HepG2 (cell line): ENCODE results near the gene DQX1. TPM values are rescaled to one million over a fixed set of nuclear protein-coding genes. Genes with fewer than 3 reads are reported as not detected.
A peak's percentile ranks its signal among the peaks of the same experiment; 100 is the strongest.

Experiments
- ETV6 ChIP-seq: sonication (generic); formaldehyde crosslinking; conservative IDR thresholded peaks from 2 replicates; pipeline ENCODE4 v1.4.0; 2020; ENCODE audit warnings: missing genetic modification reagents
- FOXA3 ChIP-seq: IDR thresholded peaks from 2 replicates; pipeline ENCODE4 v1.6.1; 2016; ENCODE audit warnings: missing genetic modification reagents, missing compliant biosample characterization
- GABPA ChIP-seq, 2 experiments: IDR thresholded peaks; 2 replicates each; pipeline ENCODE4 v1.6.1; 2011 to 2016; ENCODE audit warnings: low read depth in 2 of 2, low read length in 1 of 2, missing biosample characterization in 1 of 2, missing genetic modification characterization in 1 of 2
- GTF3A ChIP-seq: sonication (generic); formaldehyde crosslinking; conservative IDR thresholded peaks from 2 replicates; pipeline ENCODE4 v1.4.0; 2020; ENCODE audit warnings: mild to moderate bottlenecking, missing genetic modification reagents
- HMG20B ChIP-seq: conservative IDR thresholded peaks from 2 replicates; pipeline ENCODE4 v1.6.1; 2016; ENCODE audit warnings: missing genetic modification reagents, missing compliant biosample characterization
- HNRNPUL1 ChIP-seq: fragments of 200-400 bp; formaldehyde crosslinking; IDR thresholded peaks from 2 replicates; pipeline ENCODE4 v1.6.1; 2017; ENCODE audit warnings: low read depth, mild to moderate bottlenecking, low read length, moderate library complexity
- KMT2B ChIP-seq: IDR thresholded peaks from 2 replicates; pipeline ENCODE4 v1.6.1; 2016; ENCODE audit warnings: missing genetic modification reagents, missing compliant biosample characterization
- MAZ ChIP-seq, 2 experiments: sonication (generic) in 1 of 2; formaldehyde crosslinking in 1 of 2; IDR thresholded peaks; 2 replicates each; pipeline versions ENCODE4 v1.5.0 to v1.6.1; 2012 to 2020; ENCODE audit warnings: low read depth in 2 of 2, mild to moderate bottlenecking in 2 of 2, borderline replicate concordance in 1 of 2, improper control_type of control experiment in 1 of 2, low read length in 1 of 2, missing genetic modification reagents in 1 of 2, moderate library complexity in 1 of 2
- NFYB ChIP-seq: sonication (generic); formaldehyde crosslinking; IDR thresholded peaks from 2 replicates; pipeline ENCODE4 v1.4.0; 2020; ENCODE audit warnings: missing genetic modification reagents
- RELA ChIP-seq: sonication (generic); formaldehyde crosslinking; IDR thresholded peaks from 2 replicates; pipeline ENCODE4 v1.4.0; 2020; ENCODE audit warnings: missing genetic modification reagents
- SSRP1 ChIP-seq: IDR thresholded peaks from 2 replicates; pipeline ENCODE4 v1.6.1; 2016; ENCODE audit warnings: control low read depth
- XRCC5 ChIP-seq: fragments of 200-400 bp; formaldehyde crosslinking; optimal IDR thresholded peaks from 2 replicates; pipeline ENCODE3; 2017; ENCODE audit warnings: mild to moderate bottlenecking, low read length
- ZEB1 ChIP-seq: IDR thresholded peaks from 2 replicates; pipeline ENCODE4 v1.6.1; 2012; ENCODE audit warnings: mild to moderate bottlenecking, low read depth, inconsistent platforms; ENCODE audit not compliant: insufficient replicate concordance
- ZFP82 ChIP-seq: sonication (generic); formaldehyde crosslinking; IDR thresholded peaks from 2 replicates; pipeline ENCODE4 v1.5.1; 2020; ENCODE audit warnings: mild to moderate bottlenecking, missing genetic modification reagents, borderline replicate concordance
- ZNF317 ChIP-seq: sonication (generic); formaldehyde crosslinking; IDR thresholded peaks from 2 replicates; pipeline ENCODE4 v1.5.0; 2020; ENCODE audit warnings: mild to moderate bottlenecking, missing genetic modification reagents
- ZNF557 ChIP-seq: sonication (generic); formaldehyde crosslinking; IDR thresholded peaks from 2 replicates; pipeline ENCODE4 v1.4.0; 2020; ENCODE audit warnings: missing genetic modification reagents
- ZNF607 ChIP-seq: sonication (generic); formaldehyde crosslinking; IDR thresholded peaks from 2 replicates; pipeline ENCODE4 v1.5.1; 2020; ENCODE audit warnings: missing genetic modification reagents, mild to moderate bottlenecking, borderline replicate concordance
- ZNF878 ChIP-seq: sonication (generic); formaldehyde crosslinking; IDR thresholded peaks from 2 replicates; pipeline ENCODE4 v1.8.1; 2023; ENCODE audit warnings: mild to moderate bottlenecking, missing genetic modification reagents, moderate library complexity
- polyA plus RNA-seq, 8 experiments: library from polyadenylated mRNA; depleted of rRNA in 3 of 8; stranded (reverse) in 7 of 8; unstranded in 1 of 8; fragments of >200 nt; fragmentation: Illumina TruSeq in 4 of 8; extraction: Trizol in 4 of 8; gene quantifications; 2 replicates each; pipeline versions ENCODE4 v1.2.1 to v1.2.3, GENCODE V29; 2011 to 2016; ENCODE audit warnings: low read depth in 4 of 8, missing spikeins in 1 of 8, mixed read lengths in 1 of 8; ENCODE audit not compliant: insufficient read depth in 1 of 8
- total RNA-seq, 5 experiments: library from RNA; depleted of rRNA; stranded (reverse); fragments of >200 nt; fragmentation: Illumina TruSeq; extraction: Trizol; gene quantifications; 2 replicates each; pipeline ENCODE4 v1.2.3, GENCODE V29; 2016; ENCODE audit warnings: low read depth in 1 of 5
- TF ChIP-seq, protein P1 (sequence below): IDR thresholded peaks from 2 replicates; pipeline ENCODE4 v1.6.1; 2016; ENCODE audit warnings: missing biosample characterization, missing genetic modification reagents, low read depth
- TF ChIP-seq, protein P2 (sequence below): sonication (generic); formaldehyde crosslinking; IDR thresholded peaks from 2 replicates; pipeline ENCODE4 v1.5.1; 2020; ENCODE audit warnings: missing genetic modification reagents, mild to moderate bottlenecking, borderline replicate concordance
- TF ChIP-seq, protein P3 (sequence below): sonication (generic); formaldehyde crosslinking; IDR thresholded peaks from 2 replicates; pipeline ENCODE4 v1.5.1; 2020; ENCODE audit warnings: mild to moderate bottlenecking, moderate library complexity, missing genetic modification reagents
- TF ChIP-seq, protein P4 (sequence below): IDR thresholded peaks from 2 replicates; pipeline ENCODE4 v1.6.1; 2016; ENCODE audit warnings: low read depth

The DQX1 gene
- total and polyA plus RNA-seq, 2 of the 13 experiments (the other 11 are each of a cell fraction or from before 2014, with no cell fraction given) = 27.6 to 89.8 TPM

DNA sequence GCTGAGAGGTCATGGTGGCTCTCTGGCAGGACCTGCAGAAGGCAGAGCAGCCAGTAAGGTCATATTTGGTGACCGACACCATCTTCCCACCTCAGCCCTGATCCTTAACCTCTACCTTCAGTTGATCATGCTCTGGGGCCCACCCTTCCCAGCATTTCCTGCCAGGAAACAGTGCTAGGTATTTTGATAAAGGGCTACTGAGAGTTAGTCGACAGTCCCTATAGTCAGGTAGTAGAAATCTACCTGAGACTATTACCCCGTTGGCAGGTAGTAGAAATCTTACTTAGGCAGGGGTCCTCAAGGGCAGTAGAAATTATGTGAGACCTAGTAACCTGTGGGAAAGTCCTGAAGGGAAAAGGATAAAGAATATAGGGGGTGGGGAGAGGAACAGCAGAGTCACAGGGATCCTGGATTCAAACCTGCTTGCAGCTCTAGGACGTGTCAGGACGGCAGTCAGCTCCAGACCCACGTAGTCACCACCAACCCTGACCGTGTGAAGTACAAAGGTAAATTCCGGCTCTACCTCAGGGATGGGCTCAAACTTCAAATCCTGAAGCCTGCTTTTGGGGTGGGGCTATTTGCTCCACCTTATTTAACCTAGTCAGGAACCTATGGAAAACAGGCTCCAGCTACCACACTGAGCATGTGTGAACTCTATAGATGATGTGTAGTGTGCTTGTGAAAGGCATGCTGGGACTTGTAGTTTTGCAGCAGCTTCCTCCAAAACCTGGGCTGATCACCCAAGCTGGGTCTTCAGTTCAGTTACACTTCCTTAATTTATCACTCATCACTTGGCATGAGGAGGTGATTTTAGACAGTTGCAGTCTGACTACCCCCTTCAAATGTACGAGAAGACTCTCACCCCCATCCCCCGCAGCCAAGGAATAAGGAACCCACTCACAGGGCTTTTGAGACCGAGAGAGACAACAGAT lies at the start of gene DQX1 (continued):
- TF ChIP-seq ZNF317 (CRISPR knock-in tag) (peak; percentile 100), SSRP1 (CRISPR knock-in tag) (peak; percentile 65; the same call in 1 of the 2 replicates), ETV6 (CRISPR knock-in tag) (peak; percentile 44; the same call in 1 of the 2 replicates), ZFP82 (CRISPR knock-in tag) (no peak), XRCC5 (peak; percentile 63), KMT2B (CRISPR knock-in tag) (peak; percentile 45; the same call in 1 of the 2 replicates), GABPA (IDR thresholded peaks at IDR 0.05; ENCODE audit: low read depth, low read length) (no peak; the same call in 1 of the 2 replicates), GABPA (CRISPR knock-in tag; IDR thresholded peaks at IDR 0.05; ENCODE audit: low read depth) (peak; percentile 88), GTF3A (CRISPR knock-in tag) (no peak), ZNF878 (peak; percentile 52; the same call in 1 of the 2 replicates), ZEB1 (peak; percentile 88), RELA (CRISPR knock-in tag) (no peak), ZNF557 (CRISPR knock-in tag) (peak; percentile 37; the same call in 1 of the 2 replicates), FOXA3 (CRISPR knock-in tag) (peak; percentile 64; the same call in 1 of the 2 replicates), NFYB (CRISPR knock-in tag) (peak; percentile 57; the same call in 1 of the 2 replicates), ZNF607 (CRISPR knock-in tag) (0 out of 2 replicates have a peak, but pooled peaks have one; percentile 33), HNRNPUL1 (no peak), HMG20B (CRISPR knock-in tag) (0 out of 2 replicates have a peak, but pooled peaks have one; percentile 10), MAZ (IDR thresholded peaks at IDR 0.05; ENCODE audit: borderline replicate concordance, low read depth, low read length) (peak; percentile 66; the same call in 1 of the 2 replicates), MAZ (CRISPR knock-in tag; IDR thresholded peaks at IDR 0.05; ENCODE audit: low read depth) (peak; percentile 45; the same call in 1 of the 2 replicates)
- TF ChIP-seq, protein P1, sequence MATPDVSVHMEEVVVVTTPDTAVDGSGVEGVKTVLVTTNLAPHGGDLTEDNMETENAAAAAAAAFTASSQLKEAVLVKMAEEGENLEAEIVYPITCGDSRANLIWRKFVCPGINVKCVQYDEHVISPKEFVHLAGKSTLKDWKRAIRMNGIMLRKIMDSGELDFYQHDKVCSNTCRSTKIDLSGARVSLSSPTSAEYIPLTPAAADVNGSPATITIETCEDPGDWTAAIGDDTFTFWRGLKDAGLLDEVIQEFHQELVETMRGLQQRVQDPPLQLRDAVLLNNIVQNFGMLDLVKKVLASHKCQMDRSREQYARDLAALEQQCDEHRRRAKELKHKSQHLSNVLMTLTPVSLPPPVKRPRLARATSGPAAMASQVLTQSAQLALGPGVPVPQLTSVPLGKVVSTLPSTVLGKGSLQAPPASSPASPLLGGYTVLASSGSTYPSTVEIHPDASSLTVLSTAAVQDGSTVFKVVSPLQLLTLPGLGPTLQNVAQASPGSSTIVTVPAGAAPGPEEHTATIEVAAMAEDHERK = peak; percentile 38; the same call in 1 of the 2 replicates
- TF ChIP-seq, protein P2, sequence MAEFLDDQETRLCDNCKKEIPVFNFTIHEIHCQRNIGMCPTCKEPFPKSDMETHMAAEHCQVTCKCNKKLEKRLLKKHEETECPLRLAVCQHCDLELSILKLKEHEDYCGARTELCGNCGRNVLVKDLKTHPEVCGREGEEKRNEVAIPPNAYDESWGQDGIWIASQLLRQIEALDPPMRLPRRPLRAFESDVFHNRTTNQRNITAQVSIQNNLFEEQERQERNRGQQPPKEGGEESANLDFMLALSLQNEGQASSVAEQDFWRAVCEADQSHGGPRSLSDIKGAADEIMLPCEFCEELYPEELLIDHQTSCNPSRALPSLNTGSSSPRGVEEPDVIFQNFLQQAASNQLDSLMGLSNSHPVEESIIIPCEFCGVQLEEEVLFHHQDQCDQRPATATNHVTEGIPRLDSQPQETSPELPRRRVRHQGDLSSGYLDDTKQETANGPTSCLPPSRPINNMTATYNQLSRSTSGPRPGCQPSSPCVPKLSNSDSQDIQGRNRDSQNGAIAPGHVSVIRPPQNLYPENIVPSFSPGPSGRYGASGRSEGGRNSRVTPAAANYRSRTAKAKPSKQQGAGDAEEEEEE = no peak
- TF ChIP-seq, protein P3, sequence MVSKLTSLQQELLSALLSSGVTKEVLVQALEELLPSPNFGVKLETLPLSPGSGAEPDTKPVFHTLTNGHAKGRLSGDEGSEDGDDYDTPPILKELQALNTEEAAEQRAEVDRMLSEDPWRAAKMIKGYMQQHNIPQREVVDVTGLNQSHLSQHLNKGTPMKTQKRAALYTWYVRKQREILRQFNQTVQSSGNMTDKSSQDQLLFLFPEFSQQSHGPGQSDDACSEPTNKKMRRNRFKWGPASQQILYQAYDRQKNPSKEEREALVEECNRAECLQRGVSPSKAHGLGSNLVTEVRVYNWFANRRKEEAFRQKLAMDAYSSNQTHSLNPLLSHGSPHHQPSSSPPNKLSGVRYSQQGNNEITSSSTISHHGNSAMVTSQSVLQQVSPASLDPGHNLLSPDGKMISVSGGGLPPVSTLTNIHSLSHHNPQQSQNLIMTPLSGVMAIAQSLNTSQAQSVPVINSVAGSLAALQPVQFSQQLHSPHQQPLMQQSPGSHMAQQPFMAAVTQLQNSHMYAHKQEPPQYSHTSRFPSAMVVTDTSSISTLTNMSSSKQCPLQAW (CRISPR knock-in tag) = 0 out of 2 replicates have a peak, but pooled peaks have one; percentile 8
- TF ChIP-seq, protein P4, sequence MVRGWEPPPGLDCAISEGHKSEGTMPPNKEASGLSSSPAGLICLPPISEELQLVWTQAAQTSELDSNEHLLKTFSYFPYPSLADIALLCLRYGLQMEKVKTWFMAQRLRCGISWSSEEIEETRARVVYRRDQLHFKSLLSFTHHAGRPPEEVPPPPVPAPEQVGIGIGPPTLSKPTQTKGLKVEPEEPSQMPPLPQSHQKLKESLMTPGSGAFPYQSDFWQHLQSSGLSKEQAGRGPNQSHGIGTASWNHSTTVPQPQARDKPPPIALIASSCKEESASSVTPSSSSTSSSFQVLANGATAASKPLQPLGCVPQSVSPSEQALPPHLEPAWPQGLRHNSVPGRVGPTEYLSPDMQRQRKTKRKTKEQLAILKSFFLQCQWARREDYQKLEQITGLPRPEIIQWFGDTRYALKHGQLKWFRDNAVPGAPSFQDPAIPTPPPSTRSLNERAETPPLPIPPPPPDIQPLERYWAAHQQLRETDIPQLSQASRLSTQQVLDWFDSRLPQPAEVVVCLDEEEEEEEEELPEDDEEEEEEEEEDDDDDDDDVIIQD (CRISPR knock-in tag) = peak; percentile 87
